GM23338 (cell line): ENCODE measurements around the gene TNC. TPM values are rescaled to one million over a fixed set of nuclear protein-coding genes. Genes with fewer than 3 reads are reported as not detected.

Source experiments
- CREB1 ChIP-seq: fragments of 250-450 bp; sonication (Bioruptor Pico); IDR thresholded peaks from 2 replicates; pipeline ENCODE4 v1.5.0; 2020; ENCODE audit warnings: low read depth, mild to moderate bottlenecking, moderate library complexity
- CTCF ChIP-seq, 2 experiments: fragments of 200-600 bp in 1 of 2; sonication (generic) in 1 of 2; conservative IDR thresholded peaks; 2 replicates each; pipeline versions ENCODE4 v1.5.1 to v1.6.1; 2016 to 2017; ENCODE audit warnings: antibody characterized with exemption in 2 of 2, low read depth in 2 of 2, mild to moderate bottlenecking in 2 of 2, moderate library complexity in 1 of 2
- JUNB ChIP-seq: IDR thresholded peaks from one replicate; pipeline ENCODE4 v1.6.1; 2016; ENCODE audit warnings: antibody characterized with exemption; ENCODE audit not compliant: unreplicated experiment
- NANOG ChIP-seq: IDR thresholded peaks from 2 replicates; pipeline ENCODE4 v1.6.1; 2016; ENCODE audit warnings: antibody characterized with exemption, borderline replicate concordance
- POLR2AphosphoS5 ChIP-seq: IDR thresholded peaks from 2 replicates; pipeline ENCODE4 v1.6.1; 2016; ENCODE audit warnings: antibody characterized with exemption, low read depth
- ZNF114 ChIP-seq: fragments of 250-450 bp; sonication (Bioruptor Pico); IDR thresholded peaks from 2 replicates; pipeline ENCODE4 v1.5.0; 2020; ENCODE audit warnings: mild to moderate bottlenecking, moderate library complexity
- ZNF331 ChIP-seq: fragments of 250-450 bp; sonication (Bioruptor Pico); IDR thresholded peaks from 2 replicates; pipeline ENCODE4 v1.5.0; 2020; ENCODE audit warnings: low read depth, mild to moderate bottlenecking, moderate library complexity
- polyA plus RNA-seq: library from polyadenylated mRNA; unstranded; fragments of >200 nt; fragmentation: Nextera tagmentation; extraction: Ambion mirVana; gene quantifications from 2 replicates; pipeline ENCODE4 v1.2.1, GENCODE V29; 2016
- total RNA-seq: library from RNA; depleted of rRNA; stranded (reverse); fragments of >200 nt; shearing (Covaris generic); gene quantifications from 2 replicates; pipeline ENCODE4 v1.2.3, GENCODE V29; 2014
- TF ChIP-seq, protein P1 (sequence below): fragments of 250-450 bp; sonication (Bioruptor Pico); IDR thresholded peaks from 2 replicates; pipeline ENCODE4 v1.5.0; 2020; ENCODE audit warnings: mild to moderate bottlenecking, moderate library complexity
- TF ChIP-seq, protein P2 (sequence below): IDR thresholded peaks from one replicate; pipeline ENCODE4 v1.6.1; 2018; ENCODE audit warnings: antibody characterized with exemption; ENCODE audit not compliant: unreplicated experiment

TNC gene
- total and polyA plus RNA-seq, 2 experiments from 2014 or later, result 0.89 to 2.7 TPM

GRCh38 chr9:115057559-115057958, 60.4 kb downstream of the TNC start (continued):
- TF ChIP-seq, protein P1, sequence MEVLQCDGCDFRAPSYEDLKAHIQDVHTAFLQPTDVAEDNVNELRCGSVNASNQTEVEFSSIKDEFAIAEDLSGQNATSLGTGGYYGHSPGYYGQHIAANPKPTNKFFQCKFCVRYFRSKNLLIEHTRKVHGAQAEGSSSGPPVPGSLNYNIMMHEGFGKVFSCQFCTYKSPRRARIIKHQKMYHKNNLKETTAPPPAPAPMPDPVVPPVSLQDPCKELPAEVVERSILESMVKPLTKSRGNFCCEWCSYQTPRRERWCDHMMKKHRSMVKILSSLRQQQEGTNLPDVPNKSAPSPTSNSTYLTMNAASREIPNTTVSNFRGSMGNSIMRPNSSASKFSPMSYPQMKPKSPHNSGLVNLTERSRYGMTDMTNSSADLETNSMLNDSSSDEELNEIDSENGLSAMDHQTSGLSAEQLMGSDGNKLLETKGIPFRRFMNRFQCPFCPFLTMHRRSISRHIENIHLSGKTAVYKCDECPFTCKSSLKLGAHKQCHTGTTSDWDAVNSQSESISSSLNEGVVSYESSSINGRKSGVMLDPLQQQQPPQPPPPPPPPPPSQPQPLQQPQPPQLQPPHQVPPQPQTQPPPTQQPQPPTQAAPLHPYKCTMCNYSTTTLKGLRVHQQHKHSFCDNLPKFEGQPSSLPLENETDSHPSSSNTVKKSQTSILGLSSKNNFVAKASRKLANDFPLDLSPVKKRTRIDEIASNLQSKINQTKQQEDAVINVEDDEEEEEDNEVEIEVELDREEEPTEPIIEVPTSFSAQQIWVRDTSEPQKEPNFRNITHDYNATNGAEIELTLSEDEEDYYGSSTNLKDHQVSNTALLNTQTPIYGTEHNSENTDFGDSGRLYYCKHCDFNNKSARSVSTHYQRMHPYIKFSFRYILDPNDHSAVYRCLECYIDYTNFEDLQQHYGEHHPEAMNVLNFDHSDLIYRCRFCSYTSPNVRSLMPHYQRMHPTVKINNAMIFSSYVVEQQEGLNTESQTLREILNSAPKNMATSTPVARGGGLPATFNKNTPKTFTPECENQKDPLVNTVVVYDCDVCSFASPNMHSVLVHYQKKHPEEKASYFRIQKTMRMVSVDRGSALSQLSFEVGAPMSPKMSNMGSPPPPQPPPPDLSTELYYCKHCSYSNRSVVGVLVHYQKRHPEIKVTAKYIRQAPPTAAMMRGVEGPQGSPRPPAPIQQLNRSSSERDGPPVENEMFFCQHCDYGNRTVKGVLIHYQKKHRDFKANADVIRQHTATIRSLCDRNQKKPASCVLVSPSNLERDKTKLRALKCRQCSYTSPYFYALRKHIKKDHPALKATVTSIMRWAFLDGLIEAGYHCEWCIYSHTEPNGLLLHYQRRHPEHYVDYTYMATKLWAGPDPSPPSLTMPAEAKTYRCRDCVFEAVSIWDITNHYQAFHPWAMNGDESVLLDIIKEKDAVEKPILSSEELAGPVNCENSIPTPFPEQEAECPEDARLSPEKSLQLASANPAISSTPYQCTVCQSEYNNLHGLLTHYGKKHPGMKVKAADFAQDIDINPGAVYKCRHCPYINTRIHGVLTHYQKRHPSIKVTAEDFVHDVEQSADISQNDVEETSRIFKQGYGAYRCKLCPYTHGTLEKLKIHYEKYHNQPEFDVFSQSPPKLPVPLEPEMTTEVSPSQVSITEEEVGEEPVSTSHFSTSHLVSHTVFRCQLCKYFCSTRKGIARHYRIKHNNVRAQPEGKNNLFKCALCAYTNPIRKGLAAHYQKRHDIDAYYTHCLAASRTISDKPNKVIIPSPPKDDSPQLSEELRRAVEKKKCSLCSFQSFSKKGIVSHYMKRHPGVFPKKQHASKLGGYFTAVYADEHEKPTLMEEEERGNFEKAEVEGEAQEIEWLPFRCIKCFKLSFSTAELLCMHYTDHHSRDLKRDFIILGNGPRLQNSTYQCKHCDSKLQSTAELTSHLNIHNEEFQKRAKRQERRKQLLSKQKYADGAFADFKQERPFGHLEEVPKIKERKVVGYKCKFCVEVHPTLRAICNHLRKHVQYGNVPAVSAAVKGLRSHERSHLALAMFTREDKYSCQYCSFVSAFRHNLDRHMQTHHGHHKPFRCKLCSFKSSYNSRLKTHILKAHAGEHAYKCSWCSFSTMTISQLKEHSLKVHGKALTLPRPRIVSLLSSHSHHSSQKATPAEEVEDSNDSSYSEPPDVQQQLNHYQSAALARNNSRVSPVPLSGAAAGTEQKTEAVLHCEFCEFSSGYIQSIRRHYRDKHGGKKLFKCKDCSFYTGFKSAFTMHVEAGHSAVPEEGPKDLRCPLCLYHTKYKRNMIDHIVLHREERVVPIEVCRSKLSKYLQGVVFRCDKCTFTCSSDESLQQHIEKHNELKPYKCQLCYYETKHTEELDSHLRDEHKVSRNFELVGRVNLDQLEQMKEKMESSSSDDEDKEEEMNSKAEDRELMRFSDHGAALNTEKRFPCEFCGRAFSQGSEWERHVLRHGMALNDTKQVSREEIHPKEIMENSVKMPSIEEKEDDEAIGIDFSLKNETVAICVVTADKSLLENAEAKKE (CRISPR knock-in tag), result no peak
- no peak for TF ChIP-seq JUNB
- TF ChIP-seq CTCF (conservative IDR thresholded peaks at IDR 0.05; ENCODE audit: low read depth in 2 of 2), result no peak
- no peak for TF ChIP-seq ZNF114 (CRISPR knock-in tag)
- no peak for TF ChIP-seq CREB1 (CRISPR knock-in tag)
- no peak for TF ChIP-seq POLR2AphosphoS5
- TF ChIP-seq, protein P2, sequence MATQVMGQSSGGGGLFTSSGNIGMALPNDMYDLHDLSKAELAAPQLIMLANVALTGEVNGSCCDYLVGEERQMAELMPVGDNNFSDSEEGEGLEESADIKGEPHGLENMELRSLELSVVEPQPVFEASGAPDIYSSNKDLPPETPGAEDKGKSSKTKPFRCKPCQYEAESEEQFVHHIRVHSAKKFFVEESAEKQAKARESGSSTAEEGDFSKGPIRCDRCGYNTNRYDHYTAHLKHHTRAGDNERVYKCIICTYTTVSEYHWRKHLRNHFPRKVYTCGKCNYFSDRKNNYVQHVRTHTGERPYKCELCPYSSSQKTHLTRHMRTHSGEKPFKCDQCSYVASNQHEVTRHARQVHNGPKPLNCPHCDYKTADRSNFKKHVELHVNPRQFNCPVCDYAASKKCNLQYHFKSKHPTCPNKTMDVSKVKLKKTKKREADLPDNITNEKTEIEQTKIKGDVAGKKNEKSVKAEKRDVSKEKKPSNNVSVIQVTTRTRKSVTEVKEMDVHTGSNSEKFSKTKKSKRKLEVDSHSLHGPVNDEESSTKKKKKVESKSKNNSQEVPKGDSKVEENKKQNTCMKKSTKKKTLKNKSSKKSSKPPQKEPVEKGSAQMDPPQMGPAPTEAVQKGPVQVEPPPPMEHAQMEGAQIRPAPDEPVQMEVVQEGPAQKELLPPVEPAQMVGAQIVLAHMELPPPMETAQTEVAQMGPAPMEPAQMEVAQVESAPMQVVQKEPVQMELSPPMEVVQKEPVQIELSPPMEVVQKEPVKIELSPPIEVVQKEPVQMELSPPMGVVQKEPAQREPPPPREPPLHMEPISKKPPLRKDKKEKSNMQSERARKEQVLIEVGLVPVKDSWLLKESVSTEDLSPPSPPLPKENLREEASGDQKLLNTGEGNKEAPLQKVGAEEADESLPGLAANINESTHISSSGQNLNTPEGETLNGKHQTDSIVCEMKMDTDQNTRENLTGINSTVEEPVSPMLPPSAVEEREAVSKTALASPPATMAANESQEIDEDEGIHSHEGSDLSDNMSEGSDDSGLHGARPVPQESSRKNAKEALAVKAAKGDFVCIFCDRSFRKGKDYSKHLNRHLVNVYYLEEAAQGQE, result no peak
- no peak for TF ChIP-seq ZNF331
- no peak for TF ChIP-seq NANOG
